Right kidney (tissue), 9 donors: Measurements from ENCODE around the gene SLC1A1.

Source experiments
- DNase-seq: peaks from one replicate; pipeline ENCODE4 v3.0.0-alpha.2; 2016
- long read RNA-seq, 8 donors: transcript quantifications; one replicate each; lab custom pipeline, GENCODE V29; 2026

Gene SLC1A1
- long read RNA-seq, donor 1, partial matches to known transcripts = 5 of 9 reads
- long read RNA-seq, donor 1, other reads (novel, unspliced or antisense) = 0 of 9 reads
- long read RNA-seq, donor 2, partial matches to known transcripts = 0 of 3 reads
- long read RNA-seq, donor 2, other reads (novel, unspliced or antisense) = 0 of 3 reads
- long read RNA-seq, donor 3, partial matches to known transcripts = 0 of 3 reads
- long read RNA-seq, donor 3, other reads (novel, unspliced or antisense) = 0 of 3 reads
- long read RNA-seq, donor 4, partial matches to known transcripts = 0 of 1 reads
- long read RNA-seq, donor 4, other reads (novel, unspliced or antisense) = 0 of 1 reads
- long read RNA-seq, donor 5, partial matches to known transcripts = 0 of 2 reads
- long read RNA-seq, donor 5, other reads (novel, unspliced or antisense) = 0 of 2 reads
- long read RNA-seq, donor 6, partial matches to known transcripts = 0 of 3 reads
- long read RNA-seq, donor 6, other reads (novel, unspliced or antisense) = 0 of 3 reads
- long read RNA-seq, donor 7, transcript SLC1A1-201 (12 exons, 3,722 nt) = major isoform, 6 of 6 reads
- long read RNA-seq, donor 7, partial matches to known transcripts = 0 of 6 reads
- long read RNA-seq, donor 7, other reads (novel, unspliced or antisense) = 0 of 6 reads
- long read RNA-seq, donor 8, transcript SLC1A1-201 (12 exons, 3,722 nt) = major isoform, 8 of 13 reads
- long read RNA-seq, donor 8, partial matches to known transcripts = 5 of 13 reads
- long read RNA-seq, donor 8, other reads (novel, unspliced or antisense) = 0 of 13 reads

GRCh38 chr9:4489919-4490704, at the start of gene SLC1A1:
Gene SLC1A1 (plus strand): TSS chr9:4490468. CDS start chr9:4490680, 212 bp downstream.
- DNase-seq = peak; percentile 82

- DNase-seq = no peak
These were observed 47.5 kb upstream of the SLC1A1 start for GRCh38 chr9:4442806-4443205.

GRCh38 chr9:4443439-4443838, 46.8 kb upstream of the SLC1A1 start:
- no peak for DNase-seq

- no peak for DNase-seq
These were observed 28.8 kb upstream of the SLC1A1 start for GRCh38 chr9:4461437-4461836.

- DNase-seq = no peak
These were observed 26.4 kb upstream of the SLC1A1 start for GRCh38 chr9:4463824-4464223.

GRCh38 chr9:4464911-4465513, 25.3 kb upstream of the SLC1A1 start:
- no peak for DNase-seq

GRCh38 chr9:4465910-4466309, 24.4 kb upstream of the SLC1A1 start:
- DNase-seq = no peak

GRCh38 chr9:4475301-4475700, 15.0 kb upstream of the SLC1A1 start:
- no peak for DNase-seq

GRCh38 chr9:4486176-4486575, 4.1 kb upstream of the SLC1A1 start:
- DNase-seq = no peak

GRCh38 chr9:4489562-4489918, 728 bp upstream of the SLC1A1 start:
- DNase-seq = no peak

- peak; percentile 46 for DNase-seq
These were observed 697 bp downstream of the SLC1A1 start for GRCh38 chr9:4490705-4491625.

- DNase-seq = peak; percentile 43
These were observed 1.3 kb downstream of the SLC1A1 start for GRCh38 chr9:4491626-4491975.

- no peak for DNase-seq
These were observed 4.1 kb downstream of the SLC1A1 start for GRCh38 chr9:4494332-4494731.

GRCh38 chr9:4494806-4495205, 4.5 kb downstream of the SLC1A1 start:
- DNase-seq = no peak

GRCh38 chr9:4495537-4495936, 5.3 kb downstream of the SLC1A1 start:
- DNase-seq = no peak

- DNase-seq = no peak
These were observed 6.2 kb downstream of the SLC1A1 start for GRCh38 chr9:4496497-4496896.

GRCh38 chr9:4497395-4497794, 7.1 kb downstream of the SLC1A1 start:
- DNase-seq = no peak

- DNase-seq = no peak
These were observed 7.6 kb downstream of the SLC1A1 start for GRCh38 chr9:4497855-4498254.

- DNase-seq = no peak
These were observed 9.6 kb downstream of the SLC1A1 start for GRCh38 chr9:4499917-4500316.

GRCh38 chr9:4501147-4501507, 10.9 kb downstream of the SLC1A1 start:
- DNase-seq = no peak

GRCh38 chr9:4502444-4502843, 12.2 kb downstream of the SLC1A1 start:
- no peak for DNase-seq

- DNase-seq = no peak
These were observed 12.8 kb downstream of the SLC1A1 start for GRCh38 chr9:4503103-4503502.
